Measurements from ENCODE around the gene ERBIN.
"Not testable (repeated sequence)": the region's sequence is repeated elsewhere in the genome, so short reads cannot be mapped to it uniquely, and the experiment has no call there.

ERBIN gene

DNA sequence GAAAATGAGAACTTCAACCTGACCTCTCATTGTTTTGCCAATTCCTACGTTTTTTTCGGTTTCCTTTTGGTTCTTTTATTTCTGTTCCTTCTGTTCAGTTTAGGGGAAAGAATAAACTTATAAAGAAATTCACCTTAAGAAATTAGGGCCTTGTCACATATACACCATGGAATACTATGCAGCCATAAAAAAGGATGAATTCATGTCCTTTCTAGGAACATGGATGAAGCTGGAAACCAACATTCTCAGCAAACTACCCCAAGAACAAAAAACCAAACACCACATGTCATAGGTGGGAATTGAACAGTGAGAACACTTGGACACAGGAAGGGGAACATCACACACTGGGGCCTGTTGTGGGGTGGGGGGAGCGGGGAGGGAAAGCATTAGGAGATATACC, 46.5 kb downstream of the ERBIN start:
- H3K9ac ChIP-seq (ENCODE audit: low read length in 5 of 5); H3K27me3 ChIP-seq (ENCODE audit: control insufficient read depth in 5 of 5, insufficient read depth in 4 of 5, low read length in 5 of 5); H3K9me3 ChIP-seq (ENCODE audit: control insufficient read depth in 5 of 5, low read length in 5 of 5); H3K4me3 ChIP-seq (ENCODE audit: low read depth in 1 of 5, low read length in 5 of 5); H3K36me3 ChIP-seq (ENCODE audit: control insufficient read depth in 5 of 5, insufficient read depth in 5 of 5, low read length in 5 of 5); H3K27ac ChIP-seq (ENCODE audit: low read depth, low read length): not testable (repeated sequence)
- H3K4me1 ChIP-seq (ENCODE audit: control insufficient read depth in 5 of 5, insufficient read depth in 5 of 5, low read length in 5 of 5): peaks cover 0 to 17% (median 10%) of the 10 kb centered on the region in 5 donors

DNA sequence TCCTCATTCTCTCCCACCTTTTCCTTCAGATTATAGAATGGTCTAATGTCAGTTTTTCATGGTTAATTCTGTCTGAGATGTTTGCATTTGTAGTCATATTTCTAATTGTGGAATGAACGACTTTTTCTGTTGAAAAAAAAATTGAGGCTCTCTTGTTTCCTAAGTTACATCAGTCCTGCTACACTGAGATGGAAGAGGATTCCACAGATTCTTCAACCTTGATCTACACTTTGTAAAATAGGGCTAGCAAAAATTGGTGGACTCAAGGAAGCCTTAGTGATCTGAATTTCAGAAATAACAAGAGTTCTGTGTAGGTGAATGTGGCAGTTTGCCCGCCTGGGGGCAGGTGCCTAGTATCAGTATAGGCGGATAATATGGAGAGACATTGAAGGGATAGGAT, 51.9 kb downstream of the ERBIN start:
- H3K4me3 ChIP-seq (ENCODE audit: low read depth in 1 of 5, low read length in 5 of 5): no peak overlapping the region
- no peak overlapping the region for H3K27ac ChIP-seq (ENCODE audit: low read depth, low read length)
- no peaks in the 10 kb centered on the region for H3K9me3 ChIP-seq (ENCODE audit: control insufficient read depth in 5 of 5, low read length in 5 of 5)
- peaks cover 0 to 3% (median 0%) of the 10 kb centered on the region in 5 donors for H3K36me3 ChIP-seq (ENCODE audit: control insufficient read depth in 5 of 5, insufficient read depth in 5 of 5, low read length in 5 of 5)
- H3K27me3 ChIP-seq (ENCODE audit: control insufficient read depth in 5 of 5, insufficient read depth in 4 of 5, low read length in 5 of 5): no peaks in the 10 kb centered on the region
- H3K9ac ChIP-seq (ENCODE audit: low read length in 5 of 5): no peak overlapping the region
- H3K4me1 ChIP-seq (ENCODE audit: control insufficient read depth in 5 of 5, insufficient read depth in 5 of 5, low read length in 5 of 5): no peaks in the 10 kb centered on the region

DNA sequence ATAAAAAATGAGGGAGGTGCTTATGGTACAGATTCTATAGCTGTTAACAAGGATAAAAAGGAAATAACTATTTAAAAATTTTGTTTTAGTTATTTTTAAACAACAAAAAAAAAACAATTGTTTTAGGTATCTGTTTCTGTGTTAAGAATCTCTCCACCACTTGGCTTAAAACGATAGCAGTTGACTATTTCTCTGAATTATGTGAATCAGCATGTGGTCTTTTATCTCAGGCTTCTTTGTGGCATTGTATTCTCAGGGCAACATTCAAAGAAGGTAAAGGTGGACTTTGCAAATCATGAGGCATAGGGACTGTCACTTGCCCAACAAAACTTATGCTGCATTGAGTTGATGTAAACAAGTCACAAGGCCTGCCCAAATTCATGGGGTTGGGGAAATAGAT, 55.2 kb downstream of the ERBIN start:
- H3K27ac ChIP-seq (ENCODE audit: low read depth, low read length): no peak overlapping the region
- no peak overlapping the region for H3K4me3 ChIP-seq (ENCODE audit: low read depth in 1 of 5, low read length in 5 of 5)
- H3K36me3 ChIP-seq (ENCODE audit: control insufficient read depth in 5 of 5, insufficient read depth in 5 of 5, low read length in 5 of 5): peaks cover 0 to 5% (median 0%) of the 10 kb centered on the region in 5 donors
- H3K4me1 ChIP-seq (ENCODE audit: control insufficient read depth in 5 of 5, insufficient read depth in 5 of 5, low read length in 5 of 5): peaks cover 0 to 20% (median 16%) of the 10 kb centered on the region in 5 donors
- no peaks in the 10 kb centered on the region for H3K9me3 ChIP-seq (ENCODE audit: control insufficient read depth in 5 of 5, low read length in 5 of 5)
- H3K27me3 ChIP-seq (ENCODE audit: control insufficient read depth in 5 of 5, insufficient read depth in 4 of 5, low read length in 5 of 5): no peaks in the 10 kb centered on the region
- H3K9ac ChIP-seq (ENCODE audit: low read length in 5 of 5): no peak overlapping the region

DNA sequence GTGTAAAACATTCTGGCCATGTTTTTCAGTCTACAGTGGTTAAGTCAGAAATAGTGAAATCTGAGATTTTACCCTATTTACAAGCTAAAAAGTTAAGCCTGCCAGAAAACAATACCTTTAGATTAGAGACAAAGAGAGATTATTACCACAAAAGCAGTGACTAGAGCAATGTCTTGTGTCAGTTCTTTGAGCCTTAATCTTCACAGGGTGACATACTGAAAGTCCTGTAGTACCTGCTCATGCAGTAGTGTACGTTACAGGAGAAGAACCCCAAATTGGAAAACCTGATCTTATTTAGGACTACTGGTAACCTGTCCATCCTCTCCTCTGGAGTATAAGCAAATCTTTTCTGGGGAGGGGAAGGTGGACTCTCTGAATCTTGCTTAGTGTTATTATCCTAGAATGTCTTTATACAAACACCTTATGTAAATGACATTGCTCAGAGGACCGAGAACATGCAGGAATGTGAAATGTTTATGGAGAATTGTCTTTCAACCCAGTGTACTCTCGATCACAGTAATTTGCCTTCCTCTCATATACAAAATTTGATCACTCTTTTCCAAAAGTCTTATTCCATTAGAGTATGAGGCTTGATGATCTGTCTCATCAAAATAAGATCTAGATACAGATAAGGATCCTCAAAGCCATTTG, 55.7 kb downstream of the ERBIN start:
- no peak overlapping the region for H3K4me3 ChIP-seq (ENCODE audit: low read depth in 1 of 5, low read length in 5 of 5)
- no peaks in the 10 kb centered on the region for H3K9me3 ChIP-seq (ENCODE audit: control insufficient read depth in 5 of 5, low read length in 5 of 5)
- no peak overlapping the region for H3K27ac ChIP-seq (ENCODE audit: low read depth, low read length)
- no peaks in the 10 kb centered on the region for H3K27me3 ChIP-seq (ENCODE audit: control insufficient read depth in 5 of 5, insufficient read depth in 4 of 5, low read length in 5 of 5)
- H3K4me1 ChIP-seq (ENCODE audit: control insufficient read depth in 5 of 5, insufficient read depth in 5 of 5, low read length in 5 of 5): peaks cover 0 to 23% (median 16%) of the 10 kb centered on the region in 5 donors
- no peak overlapping the region for H3K9ac ChIP-seq (ENCODE audit: low read length in 5 of 5)
- H3K36me3 ChIP-seq (ENCODE audit: control insufficient read depth in 5 of 5, insufficient read depth in 5 of 5, low read length in 5 of 5): peaks cover 0 to 5% (median 0%) of the 10 kb centered on the region in 5 donors

DNA sequence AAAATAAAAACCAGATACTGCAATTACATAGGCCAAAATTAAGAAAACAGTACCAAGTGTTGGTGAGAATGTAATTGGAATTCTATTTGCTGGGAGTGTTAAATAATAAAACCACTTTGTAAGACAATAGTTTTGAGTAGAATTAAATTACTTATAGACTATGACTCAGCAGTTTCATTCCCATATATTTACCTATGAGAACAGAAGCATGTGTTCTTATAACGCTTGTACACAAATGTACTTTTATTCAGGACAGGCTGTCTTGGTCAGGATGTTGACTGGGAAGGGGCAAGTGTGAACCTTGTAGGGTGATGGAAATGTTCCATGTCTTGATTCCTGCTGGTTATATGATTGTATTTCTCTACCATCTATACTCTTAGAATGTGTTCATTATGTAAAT, 56.3 kb downstream of the ERBIN start:
- no peak overlapping the region for H3K4me3 ChIP-seq (ENCODE audit: low read depth in 1 of 5, low read length in 5 of 5)
- peaks cover 0 to 5% (median 0%) of the 10 kb centered on the region in 5 donors for H3K36me3 ChIP-seq (ENCODE audit: control insufficient read depth in 5 of 5, insufficient read depth in 5 of 5, low read length in 5 of 5)
- H3K4me1 ChIP-seq (ENCODE audit: control insufficient read depth in 5 of 5, insufficient read depth in 5 of 5, low read length in 5 of 5): peaks cover 0 to 23% (median 16%) of the 10 kb centered on the region in 5 donors
- H3K9ac ChIP-seq (ENCODE audit: low read length in 5 of 5): no peak overlapping the region
- no peaks in the 10 kb centered on the region for H3K9me3 ChIP-seq (ENCODE audit: control insufficient read depth in 5 of 5, low read length in 5 of 5)
- H3K27me3 ChIP-seq (ENCODE audit: control insufficient read depth in 5 of 5, insufficient read depth in 4 of 5, low read length in 5 of 5): no peaks in the 10 kb centered on the region
- H3K27ac ChIP-seq (ENCODE audit: low read depth, low read length): no peak overlapping the region

DNA sequence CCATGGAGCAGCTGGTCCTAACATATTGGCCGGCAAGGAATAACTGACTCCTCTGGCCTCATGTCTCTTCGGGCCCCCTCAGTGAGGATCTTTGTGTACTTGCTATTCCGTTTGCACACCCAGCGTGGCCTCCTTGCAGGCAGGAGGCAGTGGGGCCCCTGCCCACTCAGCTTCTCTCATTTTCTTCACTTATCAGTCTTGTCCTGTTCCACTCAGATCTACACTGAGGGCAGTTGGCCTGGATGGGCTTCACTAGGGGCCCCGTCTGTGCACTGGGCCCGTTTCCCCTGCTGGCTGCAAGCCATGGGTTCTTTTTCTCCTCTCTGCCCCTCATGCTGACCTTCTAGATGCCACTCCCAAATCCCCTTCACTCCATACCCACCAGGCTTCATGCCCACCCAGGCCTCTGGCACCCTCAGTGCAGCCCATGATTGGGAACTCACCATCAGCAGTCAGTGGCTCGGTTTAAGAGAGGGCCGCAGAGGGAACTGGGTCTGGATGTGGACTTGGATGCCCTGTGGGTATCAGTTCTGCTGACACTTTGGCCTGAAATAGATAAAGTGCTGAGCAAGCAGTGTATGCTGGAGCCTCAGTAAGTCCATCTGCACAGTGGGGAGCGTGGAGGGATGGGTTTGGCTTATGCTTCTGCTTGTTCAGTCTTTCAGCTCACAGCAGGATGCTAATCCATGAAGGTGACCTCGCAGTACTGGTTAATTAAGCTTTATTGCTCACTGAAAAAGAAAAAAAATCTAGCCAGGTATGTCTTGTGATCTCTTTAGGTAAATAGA, 57.9 kb downstream of the ERBIN start:
- H3K9ac ChIP-seq (ENCODE audit: low read length in 5 of 5): no peak overlapping the region
- peaks cover 0 to 2% (median 0%) of the 10 kb centered on the region in 5 donors for H3K36me3 ChIP-seq (ENCODE audit: control insufficient read depth in 5 of 5, insufficient read depth in 5 of 5, low read length in 5 of 5)
- H3K4me1 ChIP-seq (ENCODE audit: control insufficient read depth in 5 of 5, insufficient read depth in 5 of 5, low read length in 5 of 5): peaks cover 0 to 23% (median 16%) of the 10 kb centered on the region in 5 donors
- H3K4me3 ChIP-seq (ENCODE audit: low read depth in 1 of 5, low read length in 5 of 5): no peak overlapping the region
- H3K9me3 ChIP-seq (ENCODE audit: control insufficient read depth in 5 of 5, low read length in 5 of 5): no peaks in the 10 kb centered on the region
- H3K27ac ChIP-seq (ENCODE audit: low read depth, low read length): no peak overlapping the region
- H3K27me3 ChIP-seq (ENCODE audit: control insufficient read depth in 5 of 5, insufficient read depth in 4 of 5, low read length in 5 of 5): no peaks in the 10 kb centered on the region

DNA sequence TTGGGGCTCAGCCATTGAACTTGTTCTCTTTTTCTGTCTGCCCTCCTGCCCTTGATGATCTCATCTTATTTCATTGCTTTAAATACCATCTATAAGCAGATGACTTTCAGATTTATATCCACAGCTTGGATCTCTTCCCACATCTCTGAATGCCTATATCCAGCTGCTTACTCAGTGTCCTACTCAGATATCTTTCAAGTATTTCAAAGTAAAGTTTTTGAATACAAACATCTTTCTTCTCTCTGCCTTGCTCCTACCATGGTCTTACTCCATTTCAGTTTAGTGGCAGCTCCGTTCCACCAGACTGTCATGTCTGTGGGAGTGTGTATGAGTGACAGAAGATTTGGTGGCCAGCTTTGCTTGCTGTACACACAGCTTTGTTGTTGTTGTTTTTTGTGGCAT, 59.7 kb downstream of the ERBIN start:
- H3K9ac ChIP-seq (ENCODE audit: low read length in 5 of 5): no peak overlapping the region
- H3K27me3 ChIP-seq (ENCODE audit: control insufficient read depth in 5 of 5, insufficient read depth in 4 of 5, low read length in 5 of 5): no peaks in the 10 kb centered on the region
- H3K36me3 ChIP-seq (ENCODE audit: control insufficient read depth in 5 of 5, insufficient read depth in 5 of 5, low read length in 5 of 5): peaks cover 0 to 2% (median 0%) of the 10 kb centered on the region in 5 donors

DNA sequence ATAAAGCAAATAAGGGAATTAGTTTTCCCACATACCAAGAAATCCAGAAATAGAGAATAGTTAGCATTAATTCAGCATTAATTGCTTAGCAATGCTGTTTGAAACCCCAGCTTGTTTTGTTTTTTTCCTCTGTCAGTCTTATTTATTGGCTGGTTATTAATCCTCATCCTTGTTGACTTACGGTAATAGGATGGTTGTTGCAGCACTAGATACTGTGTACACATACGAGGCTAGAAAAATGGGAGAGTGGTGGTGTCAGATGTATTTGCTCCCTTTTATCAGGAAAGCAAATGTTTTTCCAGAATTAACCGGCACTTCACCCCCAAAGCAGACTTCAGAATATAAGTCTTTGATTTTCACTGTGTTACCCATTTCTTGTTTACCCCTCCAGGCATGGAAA, 60.4 kb downstream of the ERBIN start:
- Histone ChIP-seq H3K36me3 (ENCODE audit: control insufficient read depth in 5 of 5, insufficient read depth in 5 of 5, low read length in 5 of 5) (peaks cover 0 to 2% (median 0%) of the 10 kb centered on the region in 5 donors), H3K27ac (ENCODE audit: low read depth, low read length) (no peak overlapping the region), H3K9ac (ENCODE audit: low read length in 5 of 5) (no peak overlapping the region), H3K4me1 (ENCODE audit: control insufficient read depth in 5 of 5, insufficient read depth in 5 of 5, low read length in 5 of 5) (peaks cover 0 to 23% (median 16%) of the 10 kb centered on the region in 5 donors), H3K4me3 (ENCODE audit: low read depth in 1 of 5, low read length in 5 of 5) (no peak overlapping the region), H3K27me3 (ENCODE audit: control insufficient read depth in 5 of 5, insufficient read depth in 4 of 5, low read length in 5 of 5) (no peaks in the 10 kb centered on the region), H3K9me3 (ENCODE audit: control insufficient read depth in 5 of 5, low read length in 5 of 5) (no peaks in the 10 kb centered on the region)

More for the DNA sequence above, 59.7 kb downstream of the ERBIN start:
- no peak overlapping the region for H3K27ac ChIP-seq (ENCODE audit: low read depth, low read length)
- no peak overlapping the region for H3K4me3 ChIP-seq (ENCODE audit: low read depth in 1 of 5, low read length in 5 of 5)
- H3K9me3 ChIP-seq (ENCODE audit: control insufficient read depth in 5 of 5, low read length in 5 of 5): no peaks in the 10 kb centered on the region
- H3K4me1 ChIP-seq (ENCODE audit: control insufficient read depth in 5 of 5, insufficient read depth in 5 of 5, low read length in 5 of 5): peaks cover 0 to 23% (median 16%) of the 10 kb centered on the region in 5 donors

DNA sequence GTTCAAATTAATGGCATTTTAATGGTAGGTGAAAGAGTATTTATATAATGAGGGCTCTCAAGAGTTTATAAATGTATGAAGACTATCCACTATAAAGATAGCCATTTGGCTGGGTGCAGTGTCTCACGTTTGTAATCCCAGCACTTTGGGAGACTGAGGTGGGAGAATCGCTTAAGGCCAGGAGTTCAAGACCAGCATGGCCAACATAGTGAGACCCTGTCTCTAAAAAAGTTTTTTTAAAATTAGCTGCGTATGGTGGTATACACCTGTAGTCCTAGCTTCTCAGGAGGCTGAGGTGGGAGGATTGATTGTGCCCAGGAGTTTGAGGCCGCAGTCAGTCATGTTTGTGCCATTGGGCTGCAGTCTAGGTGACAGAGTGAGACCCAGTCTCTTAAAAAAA, 61.6 kb downstream of the ERBIN start:
- Histone ChIP-seq H3K9ac (ENCODE audit: low read length in 5 of 5) (no peak overlapping the region), H3K4me3 (ENCODE audit: low read depth in 1 of 5, low read length in 5 of 5) (no peak overlapping the region), H3K27ac (ENCODE audit: low read depth, low read length) (no peak overlapping the region), H3K9me3 (ENCODE audit: control insufficient read depth in 5 of 5, low read length in 5 of 5) (no peaks in the 10 kb centered on the region), H3K27me3 (ENCODE audit: control insufficient read depth in 5 of 5, insufficient read depth in 4 of 5, low read length in 5 of 5) (no peaks in the 10 kb centered on the region), H3K36me3 (ENCODE audit: control insufficient read depth in 5 of 5, insufficient read depth in 5 of 5, low read length in 5 of 5) (peaks cover 0 to 9% (median 0%) of the 10 kb centered on the region in 5 donors), H3K4me1 (ENCODE audit: control insufficient read depth in 5 of 5, insufficient read depth in 5 of 5, low read length in 5 of 5) (peaks cover 0 to 23% (median 16%) of the 10 kb centered on the region in 5 donors)

DNA sequence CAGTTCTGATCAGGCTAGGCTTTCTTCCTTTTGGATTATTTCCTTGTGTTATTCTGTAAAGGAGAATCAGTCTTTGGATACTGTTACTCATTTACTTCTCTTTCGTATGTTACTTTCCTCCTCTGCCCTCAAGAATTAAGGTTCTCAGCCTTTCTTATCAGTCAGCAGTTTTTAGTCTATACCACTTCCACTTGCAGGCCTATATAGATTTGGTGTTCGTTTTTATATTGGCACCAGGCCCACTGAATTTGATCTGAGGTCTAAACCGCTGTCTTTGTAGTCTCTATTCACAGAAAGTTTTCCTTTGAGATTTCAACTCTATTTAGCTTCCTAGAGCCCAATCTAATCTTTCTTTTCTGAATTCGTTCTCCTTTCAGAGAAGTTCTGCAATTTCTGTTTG, 62.8 kb downstream of the ERBIN start:
- Histone ChIP-seq H3K4me3 (ENCODE audit: low read depth in 1 of 5, low read length in 5 of 5) (no peak overlapping the region), H3K27me3 (ENCODE audit: control insufficient read depth in 5 of 5, insufficient read depth in 4 of 5, low read length in 5 of 5) (no peaks in the 10 kb centered on the region), H3K27ac (ENCODE audit: low read depth, low read length) (no peak overlapping the region), H3K4me1 (ENCODE audit: control insufficient read depth in 5 of 5, insufficient read depth in 5 of 5, low read length in 5 of 5) (peaks cover 0 to 23% (median 15%) of the 10 kb centered on the region in 5 donors), H3K9me3 (ENCODE audit: control insufficient read depth in 5 of 5, low read length in 5 of 5) (no peaks in the 10 kb centered on the region), H3K9ac (ENCODE audit: low read length in 5 of 5) (no peak overlapping the region), H3K36me3 (ENCODE audit: control insufficient read depth in 5 of 5, insufficient read depth in 5 of 5, low read length in 5 of 5) (peaks cover 0 to 7% (median 0%) of the 10 kb centered on the region in 5 donors)
